ENCODE measurements around the gene SLC39A5. TPM values are rescaled to one million over a fixed set of nuclear protein-coding genes. Genes with fewer than 3 reads are reported as not detected.
A peak's percentile ranks its signal among the peaks of the same experiment; 100 is the strongest.

SLC39A5 gene
- total RNA-seq, 1 donor from 2014 or later: 23.0 TPM

DNA sequence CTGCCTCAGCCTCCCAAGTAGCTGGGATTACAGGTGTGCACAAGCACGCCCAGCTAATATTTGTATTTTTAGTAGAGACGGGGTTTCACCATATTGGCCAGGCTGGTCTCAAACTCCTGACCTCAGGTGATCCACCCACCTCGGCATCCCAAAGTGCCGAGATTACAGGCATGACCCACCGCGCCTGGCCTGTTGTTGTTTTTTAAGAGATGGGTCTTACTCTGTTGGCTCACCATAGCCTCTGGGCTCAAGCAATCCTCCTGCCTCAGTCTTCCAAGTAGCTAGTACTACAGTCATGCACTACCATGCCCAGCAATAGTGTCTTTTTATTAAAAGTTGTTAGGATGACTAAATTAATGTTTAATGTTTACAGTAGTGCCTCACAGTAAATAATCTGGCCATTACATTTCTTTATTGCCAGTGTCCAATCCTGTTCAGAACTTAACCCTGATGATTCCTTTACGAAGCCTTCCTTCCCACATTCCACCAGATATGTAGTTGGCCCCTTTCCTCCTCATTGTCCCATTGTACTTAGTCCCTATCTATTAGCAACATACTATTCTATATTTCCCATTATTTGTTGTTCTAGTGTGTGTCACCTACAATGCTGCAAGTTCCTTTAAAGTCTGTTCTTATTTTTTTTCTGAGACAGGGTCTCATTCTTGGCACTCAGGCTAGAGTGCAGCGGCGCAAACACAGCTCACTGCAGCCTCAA is 31.8 kb upstream of the SLC39A5 start:
- Mint-ChIP-seq H3K36me3 (peaks cover 4% of the 10 kb centered on the region), H3K4me3 (no peak overlapping the region), H3K27ac (no peak overlapping the region), H3K27me3 (no peaks in the 10 kb centered on the region), H3K9me3 (no peaks in the 10 kb centered on the region), H3K4me1 (ENCODE audit: unreplicated experiment) (peaks cover 2% of the 10 kb centered on the region)
- TF ChIP-seq, protein P1, sequence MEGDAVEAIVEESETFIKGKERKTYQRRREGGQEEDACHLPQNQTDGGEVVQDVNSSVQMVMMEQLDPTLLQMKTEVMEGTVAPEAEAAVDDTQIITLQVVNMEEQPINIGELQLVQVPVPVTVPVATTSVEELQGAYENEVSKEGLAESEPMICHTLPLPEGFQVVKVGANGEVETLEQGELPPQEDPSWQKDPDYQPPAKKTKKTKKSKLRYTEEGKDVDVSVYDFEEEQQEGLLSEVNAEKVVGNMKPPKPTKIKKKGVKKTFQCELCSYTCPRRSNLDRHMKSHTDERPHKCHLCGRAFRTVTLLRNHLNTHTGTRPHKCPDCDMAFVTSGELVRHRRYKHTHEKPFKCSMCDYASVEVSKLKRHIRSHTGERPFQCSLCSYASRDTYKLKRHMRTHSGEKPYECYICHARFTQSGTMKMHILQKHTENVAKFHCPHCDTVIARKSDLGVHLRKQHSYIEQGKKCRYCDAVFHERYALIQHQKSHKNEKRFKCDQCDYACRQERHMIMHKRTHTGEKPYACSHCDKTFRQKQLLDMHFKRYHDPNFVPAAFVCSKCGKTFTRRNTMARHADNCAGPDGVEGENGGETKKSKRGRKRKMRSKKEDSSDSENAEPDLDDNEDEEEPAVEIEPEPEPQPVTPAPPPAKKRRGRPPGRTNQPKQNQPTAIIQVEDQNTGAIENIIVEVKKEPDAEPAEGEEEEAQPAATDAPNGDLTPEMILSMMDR (conservative IDR thresholded peaks at IDR 0.05): no peak
- no peak for DNase-seq (ENCODE audit: extremely low spot score, unreplicated experiment)

DNA sequence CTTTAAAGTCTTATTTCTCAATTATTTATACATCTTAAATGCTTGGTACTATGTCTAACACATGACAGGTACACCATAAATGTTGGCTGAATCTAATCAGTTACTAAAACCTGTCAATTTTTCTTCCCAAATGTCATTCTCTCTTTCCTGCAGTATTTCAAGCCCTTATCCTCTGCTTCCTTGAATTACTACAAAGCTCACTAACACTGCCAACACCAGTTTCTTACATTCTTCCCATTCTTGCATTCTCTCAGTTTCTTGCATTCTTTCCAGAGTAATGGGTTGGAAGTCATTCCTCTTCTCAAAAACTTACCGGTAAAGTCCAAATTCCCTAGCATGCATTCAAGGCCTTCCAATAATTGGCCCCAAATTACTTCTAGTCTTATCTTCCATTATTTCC is 31.0 kb upstream of the SLC39A5 start:
- peak overlapping the region; percentile 3 for H3K27ac Mint-ChIP-seq
- H3K4me3 Mint-ChIP-seq: no peak overlapping the region
- DNase-seq (ENCODE audit: extremely low spot score, unreplicated experiment): no peak
- no peaks in the 10 kb centered on the region for H3K36me3 Mint-ChIP-seq
- no peaks in the 10 kb centered on the region for H3K4me1 Mint-ChIP-seq (ENCODE audit: unreplicated experiment)
- no peaks in the 10 kb centered on the region for H3K9me3 Mint-ChIP-seq
- no peaks in the 10 kb centered on the region for H3K27me3 Mint-ChIP-seq
- TF ChIP-seq, protein P1 (conservative IDR thresholded peaks at IDR 0.05): no peak

GRCh38 chr12:56202366-56202765 is 27.5 kb upstream of the SLC39A5 start:
- H3K4me3 Mint-ChIP-seq: no peak overlapping the region
- peaks cover 9% of the 10 kb centered on the region for H3K36me3 Mint-ChIP-seq
- no peaks in the 10 kb centered on the region for H3K9me3 Mint-ChIP-seq
- TF ChIP-seq, protein P1 (conservative IDR thresholded peaks at IDR 0.05): no peak
- H3K4me1 Mint-ChIP-seq (ENCODE audit: unreplicated experiment): no peaks in the 10 kb centered on the region
- H3K27me3 Mint-ChIP-seq: no peaks in the 10 kb centered on the region
- no peak overlapping the region for H3K27ac Mint-ChIP-seq
- DNase-seq (ENCODE audit: extremely low spot score, unreplicated experiment): no peak

DNA sequence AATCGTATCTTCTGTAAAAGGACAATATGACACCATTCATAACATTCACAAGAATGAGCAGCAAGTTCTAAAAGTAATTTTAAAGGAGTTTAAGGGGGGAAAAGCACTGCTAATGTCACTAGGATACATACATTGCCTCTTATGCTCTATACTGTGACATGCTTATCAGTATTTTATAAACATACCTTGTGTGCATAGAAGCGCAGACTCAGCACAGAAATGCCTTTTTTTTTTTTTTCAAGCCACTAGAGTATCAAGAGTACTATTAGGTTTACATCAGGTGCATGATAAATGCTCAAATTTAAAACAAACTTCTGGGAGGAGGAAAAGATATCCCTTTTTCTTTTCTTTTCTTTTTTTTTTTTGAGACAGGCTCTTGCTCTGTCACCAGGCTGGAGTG is 27.0 kb upstream of the SLC39A5 start:
- TF ChIP-seq, protein P1 (conservative IDR thresholded peaks at IDR 0.05): no peak
- Mint-ChIP-seq H3K9me3 (no peaks in the 10 kb centered on the region), H3K4me1 (ENCODE audit: unreplicated experiment) (no peaks in the 10 kb centered on the region), H3K36me3 (peaks cover 12% of the 10 kb centered on the region), H3K27ac (no peak overlapping the region), H3K27me3 (no peaks in the 10 kb centered on the region), H3K4me3 (no peak overlapping the region)
- no peak for DNase-seq (ENCODE audit: extremely low spot score, unreplicated experiment)

DNA sequence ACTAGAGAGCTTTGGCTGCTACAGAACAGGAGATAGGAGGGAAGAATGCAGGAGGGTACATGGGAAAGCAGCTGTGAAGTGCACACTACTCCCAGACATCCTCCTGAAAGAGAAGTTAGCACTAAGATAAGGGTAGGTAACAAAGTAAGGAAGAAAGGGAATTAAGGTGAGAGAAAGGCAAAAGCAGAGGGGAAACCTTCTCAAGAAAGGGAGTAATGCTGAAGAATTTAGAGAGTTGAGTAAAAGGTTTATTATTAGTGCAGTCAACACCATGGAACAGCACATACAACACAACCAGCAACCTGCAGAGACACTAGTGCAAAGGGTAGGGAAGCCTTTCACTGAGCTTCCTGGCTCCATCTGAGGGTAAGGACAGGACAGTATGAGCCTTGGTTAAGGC is 25.6 kb upstream of the SLC39A5 start:
- TF ChIP-seq, protein P1 (conservative IDR thresholded peaks at IDR 0.05): no peak
- no peaks in the 10 kb centered on the region for H3K4me1 Mint-ChIP-seq (ENCODE audit: unreplicated experiment)
- no peaks in the 10 kb centered on the region for H3K9me3 Mint-ChIP-seq
- no peak overlapping the region for H3K27ac Mint-ChIP-seq
- no peaks in the 10 kb centered on the region for H3K27me3 Mint-ChIP-seq
- H3K36me3 Mint-ChIP-seq: peaks cover 12% of the 10 kb centered on the region
- no peak for DNase-seq (ENCODE audit: extremely low spot score, unreplicated experiment)
- H3K4me3 Mint-ChIP-seq: no peak overlapping the region
